Hepatocyte (in vitro differentiated cells): ENCODE results near the gene ST6GALNAC2.

Experiments used
- EZH2 ChIP-seq: fragments of 200-600 bp; sonication (generic); IDR thresholded peaks from 2 replicates; pipeline ENCODE4 v1.6.1; 2016; ENCODE audit warnings: antibody characterized with exemption, mild to moderate bottlenecking, borderline replicate concordance
- TF ChIP-seq, protein P1 (sequence below): fragments of 200-600 bp; sonication (generic); IDR thresholded peaks from 2 replicates; pipeline ENCODE4 v1.5.1; 2016; ENCODE audit warnings: antibody characterized with exemption, mild to moderate bottlenecking; ENCODE audit not compliant: poor library complexity

DNA sequence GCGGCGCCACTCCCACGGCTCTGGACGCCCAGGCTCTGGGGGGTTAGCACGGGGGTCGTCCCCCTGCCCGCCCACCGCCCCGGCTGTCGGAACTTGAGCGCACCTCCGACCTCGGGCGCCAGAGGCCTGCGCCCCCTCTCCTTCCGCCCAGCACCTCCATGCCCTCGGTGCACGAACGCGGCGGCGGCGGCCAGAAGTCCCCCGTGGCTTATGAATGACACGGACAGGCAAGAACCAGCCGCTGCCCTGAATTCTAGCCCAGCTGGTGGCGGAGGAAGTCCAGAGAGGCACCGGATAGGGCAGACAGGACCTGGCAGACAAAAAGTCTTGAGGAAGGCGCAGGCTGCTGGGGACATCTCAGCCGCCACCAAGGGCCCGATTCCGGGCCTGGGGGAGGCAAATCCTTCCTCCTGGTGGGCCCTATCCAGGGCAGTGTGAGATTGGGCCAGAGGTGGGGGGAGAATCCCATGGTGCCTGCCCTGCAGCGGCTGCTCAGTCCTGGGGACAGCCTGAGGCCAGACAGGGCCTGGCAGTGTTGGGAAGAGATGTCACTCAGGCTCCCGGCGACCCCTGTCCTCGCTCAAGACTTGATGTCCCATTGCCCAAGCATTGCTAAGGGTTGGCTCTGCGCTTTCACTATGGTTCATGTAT is 47.3 kb downstream of the ST6GALNAC2 start:
- TF ChIP-seq, protein P1, sequence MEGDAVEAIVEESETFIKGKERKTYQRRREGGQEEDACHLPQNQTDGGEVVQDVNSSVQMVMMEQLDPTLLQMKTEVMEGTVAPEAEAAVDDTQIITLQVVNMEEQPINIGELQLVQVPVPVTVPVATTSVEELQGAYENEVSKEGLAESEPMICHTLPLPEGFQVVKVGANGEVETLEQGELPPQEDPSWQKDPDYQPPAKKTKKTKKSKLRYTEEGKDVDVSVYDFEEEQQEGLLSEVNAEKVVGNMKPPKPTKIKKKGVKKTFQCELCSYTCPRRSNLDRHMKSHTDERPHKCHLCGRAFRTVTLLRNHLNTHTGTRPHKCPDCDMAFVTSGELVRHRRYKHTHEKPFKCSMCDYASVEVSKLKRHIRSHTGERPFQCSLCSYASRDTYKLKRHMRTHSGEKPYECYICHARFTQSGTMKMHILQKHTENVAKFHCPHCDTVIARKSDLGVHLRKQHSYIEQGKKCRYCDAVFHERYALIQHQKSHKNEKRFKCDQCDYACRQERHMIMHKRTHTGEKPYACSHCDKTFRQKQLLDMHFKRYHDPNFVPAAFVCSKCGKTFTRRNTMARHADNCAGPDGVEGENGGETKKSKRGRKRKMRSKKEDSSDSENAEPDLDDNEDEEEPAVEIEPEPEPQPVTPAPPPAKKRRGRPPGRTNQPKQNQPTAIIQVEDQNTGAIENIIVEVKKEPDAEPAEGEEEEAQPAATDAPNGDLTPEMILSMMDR: no peak
- TF ChIP-seq EZH2: peak; percentile 71
